HG02610 (cell line): ENCODE measurements around the gene KRTAP2-4.
"Not testable (repeated sequence)": the region's sequence is repeated elsewhere in the genome, so short reads cannot be mapped to it uniquely, and the experiment has no call there.

Experiments used
- ATAC-seq: cut with Tn5 transposase; IDR thresholded peaks from one replicate; pipeline ENCODE4 v1.9.1; 2021; ENCODE audit warnings: mild to moderate bottlenecking, moderate library complexity; ENCODE audit not compliant: unreplicated experiment

The KRTAP2-4 gene

DNA sequence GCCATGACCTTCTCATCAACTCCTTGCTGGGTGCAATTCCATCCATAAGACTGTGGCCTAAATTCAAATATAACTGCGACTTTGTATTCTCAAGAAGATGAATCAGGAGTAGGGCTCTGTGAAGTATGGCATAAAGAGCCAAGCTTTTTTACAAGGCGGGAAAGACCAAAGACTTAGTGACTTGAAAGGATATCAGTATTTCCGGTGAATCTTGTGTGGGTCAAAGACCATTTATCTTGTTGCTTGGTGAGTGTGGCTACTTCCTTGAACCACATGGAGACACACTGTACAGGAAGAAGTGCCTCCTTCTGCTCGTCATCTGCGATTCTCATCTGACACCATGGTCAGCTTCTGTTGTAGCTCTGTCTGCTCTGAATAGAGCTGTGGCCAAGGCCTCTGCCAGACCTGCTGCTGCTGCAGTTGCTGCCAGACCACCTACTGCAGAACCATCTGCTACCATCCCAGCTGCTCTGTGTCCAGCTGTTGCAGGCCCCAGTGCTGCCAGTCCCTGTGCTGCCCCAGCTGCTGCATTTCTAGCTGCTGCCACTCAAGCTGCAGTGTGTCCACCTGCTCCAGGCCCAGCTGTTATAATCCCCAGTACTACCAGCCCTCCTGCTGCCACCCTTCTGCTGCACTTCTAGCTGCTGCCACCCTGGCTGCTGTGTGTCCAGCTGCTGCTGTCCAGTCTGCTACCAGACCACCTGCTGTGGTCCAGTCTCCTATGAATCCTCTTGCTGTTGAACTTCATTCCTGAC lies 6.1 kb upstream of the KRTAP2-4 start:
- no peak for ATAC-seq

DNA sequence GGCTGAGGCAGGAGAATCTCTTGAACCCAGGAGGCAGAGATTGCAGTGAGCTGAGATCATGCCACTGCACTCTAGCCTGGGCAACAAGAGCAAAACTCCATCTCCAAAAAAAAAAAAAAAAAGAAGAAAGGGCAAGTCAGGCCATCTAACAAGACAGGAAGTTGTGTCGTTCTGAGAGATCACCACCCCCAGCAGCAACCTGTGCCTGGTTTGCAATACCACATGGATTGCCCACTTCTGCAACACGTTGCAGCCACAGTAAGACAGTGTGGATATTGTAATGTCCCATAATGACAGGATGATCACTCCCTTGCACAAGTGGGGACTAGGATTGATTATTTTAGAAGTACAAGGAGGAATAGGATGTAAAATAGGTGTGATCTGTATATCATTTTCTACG lies 3.4 kb upstream of the KRTAP2-4 start:
- no peak for ATAC-seq

DNA sequence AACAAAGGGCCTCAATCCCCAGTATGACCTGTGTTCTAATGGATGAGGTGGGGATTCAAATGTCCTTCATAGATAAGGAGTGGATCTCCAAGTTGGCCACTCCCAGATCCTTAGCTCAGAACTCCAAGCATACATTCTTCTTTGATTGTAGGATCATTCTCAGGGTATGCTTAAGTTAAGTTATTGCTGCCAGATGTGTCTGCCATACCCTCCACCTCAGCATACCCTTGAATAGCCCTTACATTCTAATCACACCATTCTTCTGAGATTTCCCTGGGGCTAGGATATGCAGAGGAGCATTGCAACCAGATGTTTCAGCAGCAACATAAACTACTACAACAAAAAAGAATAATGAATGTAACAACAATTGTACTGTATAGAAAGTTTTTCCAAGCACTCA lies 1.6 kb upstream of the KRTAP2-4 start:
- ATAC-seq = no peak

DNA sequence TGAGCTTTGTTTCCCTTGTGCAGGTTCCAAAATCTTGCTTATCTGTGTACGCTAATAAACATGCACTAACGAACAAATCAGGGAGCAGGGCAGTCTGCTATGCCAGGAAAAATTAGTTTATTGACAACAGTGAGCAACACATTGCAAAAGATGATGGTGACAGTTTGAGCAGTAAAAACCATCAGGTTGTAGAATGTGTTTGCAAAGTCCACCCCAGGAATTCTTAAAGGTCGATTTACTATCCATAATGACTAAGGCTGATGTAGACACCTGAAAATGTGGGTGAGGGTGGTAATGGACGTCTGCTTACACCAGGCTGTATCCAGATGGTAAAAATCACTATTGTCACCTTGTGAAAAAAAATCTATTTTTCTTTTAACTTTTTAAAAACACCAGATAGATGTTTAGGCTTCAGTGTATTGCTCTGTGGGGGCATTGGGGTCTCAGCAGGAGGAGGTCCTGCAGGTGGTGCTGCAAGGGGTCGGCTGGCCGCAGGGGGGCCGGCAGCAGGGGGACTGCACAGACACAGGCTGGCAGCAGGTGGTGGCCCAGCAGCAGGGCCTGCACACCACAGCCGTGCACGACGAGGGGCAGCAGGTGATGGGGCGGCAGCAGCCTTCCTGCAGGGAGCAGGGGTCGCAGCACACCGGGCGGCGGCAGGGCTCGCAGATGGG lies 526 bp downstream of the KRTAP2-4 start:
- not testable (repeated sequence) for ATAC-seq

DNA sequence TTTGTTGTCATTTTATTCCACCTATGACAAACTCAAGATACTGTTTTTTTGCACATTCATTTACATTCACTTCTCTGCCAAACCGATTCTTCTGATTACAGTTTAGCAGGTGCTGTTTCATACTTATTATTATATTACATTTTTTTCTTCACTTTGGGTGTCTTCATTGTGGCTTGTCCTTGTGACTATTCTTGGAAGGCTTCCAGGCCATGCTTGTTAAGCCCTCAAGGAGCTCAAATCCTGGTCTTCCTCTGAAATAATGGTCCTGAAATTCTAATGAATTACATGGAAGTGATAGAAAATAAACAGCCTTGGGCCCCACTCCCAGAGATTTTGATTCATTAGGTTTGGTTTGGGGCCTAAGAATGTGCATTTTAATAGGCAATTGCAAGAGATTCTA lies 1.4 kb downstream of the KRTAP2-4 start:
- no peak for ATAC-seq

DNA sequence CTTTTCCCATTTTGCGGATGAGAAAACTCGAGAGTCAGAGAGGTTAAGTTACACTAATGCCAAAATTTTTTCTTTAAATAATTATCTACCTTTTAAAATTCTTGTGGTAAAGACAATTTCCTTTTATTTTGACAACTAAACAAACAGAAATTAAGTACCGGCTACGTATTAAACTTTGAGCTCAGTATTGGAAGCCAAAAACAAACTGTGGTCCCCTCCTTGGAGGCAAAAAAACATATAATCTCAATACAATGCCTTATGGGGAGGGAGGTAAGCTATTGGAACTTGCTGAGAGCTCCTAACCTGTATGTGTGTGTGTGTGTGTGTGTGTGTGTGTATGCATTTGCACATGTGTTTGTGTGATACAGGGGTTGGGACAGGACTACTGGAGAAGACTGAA lies 2.2 kb downstream of the KRTAP2-4 start:
- no peak for ATAC-seq

DNA sequence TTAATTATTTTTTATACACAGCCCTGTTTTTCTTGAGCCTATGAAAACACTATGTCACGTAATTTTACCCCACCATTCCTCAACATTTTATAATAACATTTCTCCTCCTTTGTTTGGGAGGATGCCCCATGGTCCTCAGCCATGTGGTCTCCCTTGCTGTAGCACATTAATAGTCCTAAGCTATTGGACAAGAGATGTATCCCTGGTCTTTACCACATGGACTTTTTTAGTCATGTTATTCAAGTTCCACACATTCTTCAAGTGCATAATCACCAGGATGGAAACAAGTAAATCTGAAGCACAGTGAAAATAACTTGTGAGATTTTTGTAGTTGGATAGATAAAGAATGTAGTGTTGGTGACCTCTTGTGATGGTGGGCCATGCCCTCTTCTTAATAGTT lies 3.7 kb downstream of the KRTAP2-4 start:
- ATAC-seq = no peak

DNA sequence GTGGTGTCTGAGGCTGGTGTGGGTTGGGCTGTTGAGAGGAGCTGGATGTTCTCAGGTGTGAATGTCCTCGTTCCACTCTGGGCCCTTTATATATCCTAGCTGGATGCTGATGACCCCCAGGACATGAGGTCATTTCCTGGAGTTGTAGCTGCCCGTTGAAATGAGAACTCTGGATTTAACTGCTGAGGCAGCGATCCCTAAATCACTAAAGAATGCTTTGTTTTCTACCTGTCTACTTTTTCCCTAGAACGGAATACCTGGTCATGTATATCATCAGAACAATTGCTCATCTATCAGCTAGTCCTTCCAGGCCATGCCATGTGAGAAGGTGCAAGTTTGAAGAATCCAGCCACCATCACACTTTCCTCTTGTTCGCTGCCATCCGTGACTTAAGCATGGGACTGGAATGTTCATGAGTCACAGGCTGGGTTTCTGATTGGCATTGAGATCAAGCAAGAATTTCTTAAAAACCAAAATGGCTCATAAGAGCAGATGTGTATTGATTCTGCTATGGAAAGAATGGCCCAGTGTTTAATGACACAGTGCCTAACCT lies 5.6 kb downstream of the KRTAP2-4 start, which contains the start of gene KRTAP2-3:
TSS of gene KRTAP2-3 (minus strand) at position 63 of the 553 bp plus-strand sequence. CDS start 64 bp downstream, outside the sequence.
- ATAC-seq = no peak

DNA sequence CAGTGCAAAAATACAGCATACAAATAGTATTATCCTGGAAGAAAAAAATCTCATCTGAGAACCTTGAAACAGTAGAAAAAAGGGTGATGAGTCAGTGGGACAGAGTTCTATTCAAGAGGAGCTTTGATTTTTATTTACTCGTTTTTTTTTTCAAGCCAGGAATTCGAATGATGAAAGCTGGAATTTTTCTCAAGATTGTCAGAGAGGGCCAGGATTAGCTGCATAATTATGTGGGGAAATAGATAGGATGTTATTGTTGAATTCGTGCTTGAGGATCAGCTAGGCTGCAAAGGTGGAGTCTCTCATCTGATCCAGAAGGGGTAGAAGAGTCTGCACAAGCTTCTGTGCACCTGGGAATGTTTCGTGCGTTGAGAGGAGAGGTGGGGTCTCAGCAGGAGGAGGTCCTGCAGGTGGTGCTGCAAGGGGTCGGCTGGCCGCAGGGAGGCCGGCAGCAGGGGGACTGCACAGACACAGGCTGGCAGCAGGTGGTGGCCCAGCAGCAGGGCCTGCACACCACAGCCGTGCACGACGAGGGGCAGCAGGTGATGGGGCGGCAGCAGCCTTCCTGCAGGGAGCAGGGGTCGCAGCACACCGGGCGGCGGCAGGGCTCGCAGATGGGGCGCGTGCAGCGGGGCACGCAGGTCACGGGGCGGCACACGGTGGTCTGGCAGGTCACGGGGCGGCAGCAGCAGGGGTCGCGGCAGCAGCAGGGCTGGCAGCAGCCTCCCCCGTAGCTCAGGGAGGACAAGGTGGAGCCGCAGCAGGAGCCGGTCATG lies 6.2 kb downstream of the KRTAP2-4 start:
- not testable (repeated sequence) for ATAC-seq

DNA sequence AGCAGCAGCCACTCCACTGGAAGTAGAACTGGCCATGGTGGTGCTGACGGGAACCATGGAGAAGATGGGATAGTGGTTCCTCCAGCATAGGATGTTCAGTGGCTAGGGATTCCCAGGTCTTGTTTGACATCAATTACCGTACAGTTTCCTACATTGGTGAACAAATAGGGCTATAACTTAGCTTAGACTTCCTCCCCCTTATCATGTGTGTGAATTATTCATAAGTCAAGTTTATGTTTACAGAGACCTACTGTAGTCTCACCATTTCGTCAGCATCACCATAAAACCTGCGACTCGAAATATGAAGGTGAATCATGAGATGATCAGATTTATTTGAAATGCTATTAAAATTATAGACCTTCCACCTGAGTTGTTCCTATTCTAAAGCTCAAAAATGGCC lies 6.9 kb downstream of the KRTAP2-4 start:
- no peak for ATAC-seq

DNA sequence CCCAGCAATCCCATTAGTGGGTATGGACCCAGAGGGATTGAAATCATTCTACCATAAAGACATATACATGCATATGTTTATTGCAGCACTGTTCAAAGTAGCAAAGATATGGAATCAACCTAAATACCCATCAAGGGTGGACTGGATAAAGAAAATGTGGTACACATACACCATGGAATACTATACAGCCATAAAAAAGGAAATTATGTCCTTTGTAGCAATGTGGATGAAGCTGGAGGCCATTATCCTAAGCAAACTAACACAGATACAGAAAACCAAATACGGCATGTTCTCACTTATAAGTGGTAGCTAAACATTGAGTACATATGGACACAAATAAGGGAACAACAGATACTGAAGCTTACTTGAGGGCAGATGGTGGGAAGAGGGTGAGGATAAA lies 8.1 kb downstream of the KRTAP2-4 start:
- no peak for ATAC-seq

DNA sequence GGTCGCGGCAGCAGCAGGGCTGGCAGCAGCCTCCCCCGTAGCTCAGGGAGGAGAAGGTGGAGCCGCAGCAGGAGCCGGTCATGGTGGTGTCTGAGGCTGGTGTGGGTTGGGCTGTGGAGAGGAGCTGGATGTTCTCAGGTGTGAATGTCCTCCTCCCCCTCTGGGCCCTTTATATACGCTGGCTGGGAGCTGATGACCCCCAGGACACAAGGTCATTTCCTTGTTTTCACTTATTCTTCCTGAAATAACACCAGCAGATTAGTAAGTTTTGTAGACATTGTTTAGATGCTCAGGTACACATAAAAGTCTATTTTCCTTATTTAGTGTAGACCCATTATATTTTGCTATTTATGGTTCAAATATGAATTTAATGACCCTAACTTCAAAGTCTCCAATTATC lies 10.5 kb downstream of the KRTAP2-4 start, which contains the start of gene KRTAP2-2:
TSS of gene KRTAP2-2 (minus strand) at position 101 of the 400 bp plus-strand sequence. CDS start at position 82, 19 bp downstream.
- ATAC-seq = not testable (repeated sequence)

DNA sequence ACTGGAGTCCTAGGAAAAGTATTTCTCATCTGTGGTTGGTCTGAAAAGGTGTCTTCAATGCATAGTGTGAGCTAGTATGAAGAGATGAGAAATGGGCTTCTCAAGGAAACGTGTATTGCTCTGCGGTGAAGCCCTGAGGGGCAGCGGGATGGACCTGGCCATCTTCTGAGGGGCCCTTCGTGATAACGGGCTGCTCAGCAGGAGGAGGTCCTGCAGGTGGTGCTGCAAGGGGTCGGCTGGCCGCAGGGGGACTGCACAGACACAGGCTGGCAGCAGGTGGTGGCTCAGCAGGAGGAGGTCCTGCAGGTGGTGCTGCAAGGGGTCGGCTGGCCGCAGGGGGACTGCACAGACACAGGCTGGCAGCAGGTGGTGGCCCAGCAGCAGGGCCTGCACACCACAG lies 11.1 kb downstream of the KRTAP2-4 start:
- ATAC-seq = not testable (repeated sequence)

DNA sequence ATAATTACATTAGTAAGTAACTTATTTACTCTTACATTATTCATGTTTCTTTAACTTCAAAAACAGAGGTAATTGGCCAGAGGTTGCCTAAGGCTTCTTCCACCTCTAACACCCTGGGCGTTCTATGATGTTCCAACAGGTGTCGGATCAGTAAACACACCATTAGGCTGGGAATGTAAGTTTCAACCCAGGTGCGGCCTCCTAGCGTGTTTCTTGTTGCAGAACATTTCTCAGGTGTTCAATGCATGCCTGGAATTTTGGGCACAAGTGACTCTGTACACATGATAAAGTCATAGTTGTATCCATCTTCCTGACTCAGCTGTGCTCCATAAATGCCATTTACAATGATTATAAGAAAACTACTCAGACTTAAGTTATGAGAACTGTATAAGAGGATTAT lies 11.7 kb downstream of the KRTAP2-4 start:
- no peak for ATAC-seq

DNA sequence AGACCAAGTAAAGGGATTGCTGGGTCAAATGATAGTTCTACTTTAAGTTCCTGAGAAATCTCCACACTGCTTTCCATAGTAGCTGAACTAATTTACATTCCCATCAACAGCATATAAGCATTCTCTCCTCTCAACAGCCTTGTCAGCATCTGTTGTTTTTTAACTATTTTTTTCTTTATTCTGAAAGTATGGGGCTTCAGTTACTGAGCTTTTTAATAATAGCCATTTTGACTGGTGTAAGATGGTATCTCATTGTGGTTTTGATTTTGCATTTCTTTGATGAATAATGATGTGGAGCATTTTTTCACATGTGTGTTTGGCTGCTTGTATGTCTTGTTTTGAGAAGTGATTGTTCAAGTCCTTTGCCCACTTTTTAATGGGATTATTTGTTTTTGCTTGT lies 13.1 kb downstream of the KRTAP2-4 start:
- ATAC-seq = no peak

DNA sequence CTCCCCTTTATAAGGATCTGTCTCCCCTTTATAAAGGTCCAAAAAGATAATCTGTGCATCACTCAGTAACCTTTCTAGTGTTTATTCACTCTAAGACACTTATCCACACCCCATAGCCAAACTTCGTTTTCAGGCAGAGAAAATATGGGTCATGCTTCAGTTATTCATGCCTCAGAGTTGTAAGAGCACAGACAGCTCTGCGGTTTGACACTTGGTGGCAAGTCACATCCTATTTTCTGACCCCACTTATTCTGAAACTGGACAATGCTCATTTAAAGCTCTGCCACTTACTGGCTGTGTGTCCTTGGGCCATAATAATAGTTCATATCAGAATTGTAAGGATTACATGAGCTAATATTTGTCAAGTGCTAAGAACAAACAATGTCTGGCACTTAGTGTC lies 16.6 kb downstream of the KRTAP2-4 start:
- ATAC-seq = no peak

DNA sequence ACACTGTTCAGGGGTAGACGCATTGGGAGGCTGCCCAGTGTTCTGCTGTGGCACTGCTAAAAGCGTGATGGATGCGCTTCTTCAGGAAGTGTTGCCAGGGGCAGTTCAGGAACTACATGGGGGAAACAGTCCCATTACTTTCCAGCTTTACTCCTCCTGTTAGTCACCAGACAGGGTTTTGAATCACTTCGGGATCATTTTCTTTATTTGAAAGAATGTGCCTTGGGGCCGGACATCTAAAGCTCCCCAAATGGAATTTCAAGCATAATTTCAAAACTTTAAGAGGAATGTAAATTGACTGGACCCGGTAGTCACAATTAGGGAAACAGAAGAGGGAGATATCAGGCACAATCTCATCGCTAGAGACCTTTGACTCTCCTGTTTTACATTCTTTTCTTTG lies 17.2 kb downstream of the KRTAP2-4 start:
- ATAC-seq = no peak

DNA sequence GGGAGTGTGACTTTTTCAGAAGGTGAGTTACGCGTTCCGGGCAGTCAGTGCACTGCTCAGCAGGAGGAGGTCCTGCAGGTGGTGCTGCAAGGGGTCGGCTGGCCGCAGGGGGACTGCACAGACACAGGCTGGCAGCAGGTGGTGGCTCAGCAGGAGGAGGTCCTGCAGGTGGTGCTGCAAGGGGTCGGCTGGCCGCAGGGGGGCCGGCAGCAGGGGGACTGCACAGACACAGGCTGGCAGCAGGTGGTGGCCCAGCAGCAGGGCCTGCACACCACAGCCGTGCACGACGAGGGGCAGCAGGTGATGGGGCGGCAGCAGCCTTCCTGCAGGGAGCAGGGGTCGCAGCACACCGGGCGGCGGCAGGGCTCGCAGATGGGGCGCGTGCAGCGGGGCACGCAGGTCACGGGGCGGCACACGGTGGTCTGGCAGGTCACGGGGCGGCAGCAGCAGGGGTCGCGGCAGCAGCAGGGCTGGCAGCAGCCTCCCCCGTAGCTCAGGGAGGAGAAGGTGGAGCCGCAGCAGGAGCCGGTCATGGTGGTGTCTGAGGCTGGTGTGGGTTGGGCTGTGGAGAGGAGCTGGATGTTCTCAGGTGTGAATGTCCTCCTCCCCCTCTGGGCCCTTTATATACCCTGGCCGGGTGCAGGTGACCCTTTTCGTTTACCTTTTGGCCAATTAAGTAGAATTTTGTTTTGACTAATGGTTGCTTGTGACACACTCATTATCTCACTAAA lies 18.8 kb downstream of the KRTAP2-4 start, which contains the start of gene KRTAP2-1:
TSS of gene KRTAP2-1 (minus strand) at position 582 of the 731 bp plus-strand sequence. CDS start at position 533, 49 bp downstream.
- ATAC-seq = not testable (repeated sequence)

DNA sequence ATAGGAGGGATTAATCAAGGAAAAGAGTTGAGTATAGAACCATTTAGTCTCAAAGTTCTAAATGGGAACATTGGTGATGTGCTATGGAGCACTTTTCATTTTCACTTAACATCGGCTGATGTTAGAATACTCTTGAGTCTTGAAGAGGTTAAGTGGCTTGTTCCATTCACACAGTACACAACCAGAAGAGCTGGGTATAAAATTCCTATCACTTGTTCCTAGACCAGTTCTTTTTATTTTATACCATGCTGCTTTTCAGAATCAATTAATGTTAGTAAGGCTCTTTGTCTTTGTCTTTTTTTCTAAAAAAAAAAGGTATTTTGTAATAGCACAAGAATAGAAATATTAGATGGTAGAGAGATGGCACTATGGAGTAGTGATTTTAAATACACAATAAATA lies 22.7 kb downstream of the KRTAP2-4 start:
- ATAC-seq = no peak
